IMR-90 (cell line): ENCODE results near the gene FSTL5. TPM values are rescaled to one million over a fixed set of nuclear protein-coding genes. Genes with fewer than 3 reads are reported as not detected.

Experiments used
- ATAC-seq: fragments of 200-7000 bp; cut with Tn5 transposase; 2 replicates; pipeline ENCODE4 v1.9.1; 2020; ENCODE audit warnings: low read depth, mild to moderate bottlenecking, moderate library complexity
- BruUV-seq: library from RNA; stranded (reverse); fragments of 400-500 nt; replicated peaks from 2 replicates; lab custom pipeline; 2021; lab: Mats Ljungman, UMichigan
- CTCF ChIA-PET: fragments of 300-600 bp; formaldehyde crosslinking; extraction: SDS; loops from one replicate; lab custom pipeline; 2021; ENCODE audit warnings: antibody characterized with exemption; lab: Yijun Ruan, JAX
- POLR2A ChIA-PET: fragments of 300-600 bp; sonication (Branson Sonifier 250); formaldehyde crosslinking; loops from one replicate; lab custom pipeline; 2022; ENCODE audit warnings: antibody characterized with exemption; ENCODE audit not compliant: unreplicated experiment; lab: Charles Lee
- DNase-seq: peaks from one replicate; pipeline ENCODE4 v3.0.0; 2013
- H2AFZ ChIP-seq: replicated peaks from 2 replicates; pipeline ENCODE3; 2013; ENCODE audit warnings: low read length, mild to moderate bottlenecking; ENCODE audit not compliant: poor library complexity
- H2AK5ac ChIP-seq: 2 replicates; pipeline ENCODE4 v1.6.1; 2013; ENCODE audit warnings: low read depth, low read length, inconsistent platforms
- H2AK9ac ChIP-seq: replicated peaks from 2 replicates; pipeline ENCODE3; 2013; ENCODE audit warnings: mild to moderate bottlenecking, low read depth, low read length, moderate library complexity; ENCODE audit not compliant: poor library complexity
- H2BK120ac ChIP-seq: 2 replicates; pipeline ENCODE4 v1.6.1; 2013; ENCODE audit warnings: low read depth, low read length, inconsistent platforms
- H2BK15ac ChIP-seq: 3 replicates; pipeline ENCODE4 v1.6.1; 2013; ENCODE audit warnings: low read depth, low read length, inconsistent platforms
- H2BK20ac ChIP-seq: 2 replicates; pipeline ENCODE4 v1.6.1; 2013; ENCODE audit warnings: low read depth, mild to moderate bottlenecking, inconsistent platforms, low read length, moderate library complexity
- H2BK5ac ChIP-seq: 2 replicates; pipeline ENCODE4 v1.6.1; 2013; ENCODE audit warnings: mild to moderate bottlenecking, low read depth, low read length, inconsistent platforms; ENCODE audit not compliant: poor library complexity, severe bottlenecking
- H3K14ac ChIP-seq: replicated peaks from 2 replicates; pipeline ENCODE4 v1.6.1; 2013; ENCODE audit warnings: low read depth, low read length, inconsistent platforms
- H3K18ac ChIP-seq: 2 replicates; pipeline ENCODE4 v1.6.1; 2013; ENCODE audit warnings: low read depth, low read length, control low read depth
- H3K23ac ChIP-seq: 2 replicates; pipeline ENCODE4 v1.6.1; 2013; ENCODE audit warnings: low read depth, low read length, inconsistent platforms
- H3K27ac ChIP-seq: 2 replicates; pipeline ENCODE4 v1.5.1; 2013; ENCODE audit warnings: mild to moderate bottlenecking, control low read depth, low read length; ENCODE audit not compliant: insufficient read depth
- H3K27me3 ChIP-seq: 2 replicates; pipeline ENCODE4 v1.6.1; 2013; ENCODE audit warnings: low read length; ENCODE audit not compliant: control insufficient read depth, insufficient read depth
- H3K36me3 ChIP-seq: 2 replicates; pipeline ENCODE4 v1.6.1; 2013; ENCODE audit warnings: low read length, mixed read lengths; ENCODE audit not compliant: control insufficient read depth, insufficient read depth
- H3K4ac ChIP-seq: 2 replicates; pipeline ENCODE4 v1.6.1; 2013; ENCODE audit warnings: low read depth, low read length, inconsistent platforms
- H3K4me1 ChIP-seq: 2 replicates; pipeline ENCODE4 v1.6.1; 2013; ENCODE audit warnings: low read length, mixed read lengths; ENCODE audit not compliant: control insufficient read depth, insufficient read depth
- H3K4me2 ChIP-seq: 2 replicates; pipeline ENCODE4 v1.6.1; 2013; ENCODE audit warnings: low read depth, mild to moderate bottlenecking, control low read depth, low read length, moderate library complexity
- H3K4me3 ChIP-seq: 2 replicates; pipeline ENCODE4 v1.5.1; 2013; ENCODE audit warnings: low read depth, mild to moderate bottlenecking, control low read depth, low read length, moderate library complexity; ENCODE audit not compliant: insufficient read depth
- H3K56ac ChIP-seq: 2 replicates; pipeline ENCODE4 v1.6.1; 2013; ENCODE audit warnings: low read length, inconsistent platforms; ENCODE audit not compliant: insufficient read depth; ENCODE audit errors: extremely low read depth
- H3K79me1 ChIP-seq, 2 experiments: 2 replicates each; pipeline ENCODE4 v1.6.1; 2013; ENCODE audit warnings: low read length in 2 of 2, inconsistent platforms in 1 of 2, low read depth in 1 of 2
- H3K9ac ChIP-seq: 2 replicates; pipeline ENCODE4 v1.6.1; 2013; ENCODE audit warnings: low read depth, low read length, control low read depth
- H3K9me1 ChIP-seq: 2 replicates; pipeline ENCODE4 v1.6.1; 2013; ENCODE audit warnings: low read length, inconsistent platforms; ENCODE audit not compliant: insufficient read depth
- H3K9me3 ChIP-seq: 2 replicates; pipeline ENCODE4 v1.6.1; 2013; ENCODE audit warnings: low read length; ENCODE audit not compliant: control insufficient read depth, insufficient read depth
- H4K20me1 ChIP-seq: 2 replicates; pipeline ENCODE4 v1.6.1; 2013; ENCODE audit warnings: low read length, inconsistent platforms; ENCODE audit not compliant: insufficient read depth
- H4K5ac ChIP-seq: 2 replicates; pipeline ENCODE4 v1.6.1; 2013; ENCODE audit warnings: mild to moderate bottlenecking, low read depth, low read length, control low read depth
- H4K8ac ChIP-seq, 2 experiments: 2 replicates each; pipeline ENCODE4 v1.6.1; 2013; ENCODE audit warnings: low read depth in 2 of 2, low read length in 2 of 2, control low read depth in 1 of 2, inconsistent platforms in 1 of 2
- H4K91ac ChIP-seq: 2 replicates; pipeline ENCODE4 v1.6.1; 2013; ENCODE audit warnings: low read depth, low read length, inconsistent platforms; ENCODE audit not compliant: insufficient read depth
- BHLHE40 ChIP-seq: fragments of 150-350 bp; IDR thresholded peaks from 2 replicates; pipeline ENCODE4 v1.6.1; 2016; ENCODE audit warnings: mild to moderate bottlenecking, low read depth, low read length
- CEBPB ChIP-seq: IDR thresholded peaks from 2 replicates; pipeline ENCODE4 v1.6.1; 2012; ENCODE audit warnings: low read depth, low read length, improper control_type of control experiment
- CHD1 ChIP-seq: IDR thresholded peaks from 2 replicates; pipeline ENCODE4 v1.6.1; 2012; ENCODE audit warnings: low read depth, low read length, improper control_type of control experiment
- FOS ChIP-seq: fragments of 150-350 bp; IDR thresholded peaks from 2 replicates; pipeline ENCODE4 v1.6.1; 2016; ENCODE audit warnings: low read depth, low read length
- MAFK ChIP-seq: IDR thresholded peaks from 2 replicates; pipeline ENCODE4 v1.6.1; 2012; ENCODE audit warnings: low read depth, low read length, improper control_type of control experiment
- MAZ ChIP-seq: IDR thresholded peaks from 2 replicates; pipeline ENCODE4 v1.6.1; 2012; ENCODE audit warnings: low read depth, mild to moderate bottlenecking, low read length, improper control_type of control experiment, moderate library complexity, borderline replicate concordance
- MXI1 ChIP-seq: IDR thresholded peaks from 2 replicates; pipeline ENCODE4 v1.6.1; 2012; ENCODE audit warnings: low read depth, mild to moderate bottlenecking, low read length, moderate library complexity, borderline replicate concordance
- NFE2L2 ChIP-seq: fragments of 150-350 bp; IDR thresholded peaks from 2 replicates; pipeline ENCODE4 v1.6.1; 2016; ENCODE audit warnings: low read depth, mild to moderate bottlenecking, low read length
- POLR2A ChIP-seq: IDR thresholded peaks from 2 replicates; pipeline ENCODE4 v1.6.1; 2012; ENCODE audit warnings: mild to moderate bottlenecking, low read depth, low read length
- RAD21 ChIP-seq: IDR thresholded peaks from 2 replicates; pipeline ENCODE4 v1.6.1; 2012; ENCODE audit warnings: low read length, improper control_type of control experiment
- RCOR1 ChIP-seq: IDR thresholded peaks from 2 replicates; pipeline ENCODE4 v1.6.1; 2012; ENCODE audit warnings: mild to moderate bottlenecking, low read length, improper control_type of control experiment; ENCODE audit not compliant: insufficient replicate concordance
- RFX5 ChIP-seq: IDR thresholded peaks from 2 replicates; pipeline ENCODE4 v1.8.0; 2012; ENCODE audit warnings: low read depth, mild to moderate bottlenecking, low read length, moderate library complexity
- SMC3 ChIP-seq: fragments of 150-350 bp; IDR thresholded peaks from 2 replicates; pipeline ENCODE4 v1.6.1; 2016; ENCODE audit warnings: low read depth, mild to moderate bottlenecking, antibody characterized with exemption, low read length, moderate library complexity
- USF2 ChIP-seq: fragments of 150-350 bp; IDR thresholded peaks from 2 replicates; pipeline ENCODE4 v1.6.1; 2017; ENCODE audit warnings: mild to moderate bottlenecking, antibody characterized with exemption, low read length, low read depth
- WGBS, 2 experiments: methylation state at CpG; one replicate each; pipeline versions ENCODE4 v1.1.5 to v1.1.7; 2013; ENCODE audit warnings: missing lambda C conversion rate in 2 of 2; ENCODE audit not compliant: insufficient read length in 1 of 2; ENCODE audit errors: extremely low coverage in 2 of 2; 5-methylcytosine and 5-hydroxymethylcytosine counted together
- dilution Hi-C: fragments of 300-500 bp; cut with HindIII; formaldehyde crosslinking; loops from one replicate; pipeline ENCODE4 v1.14.3; 2018; ENCODE audit warnings: low sequenced_read_pairs; ENCODE audit not compliant: unreplicated experiment
- in situ Hi-C: fragments of 300-500 bp; cut with MboI; formaldehyde crosslinking; loops from 3 replicates; pipeline ENCODE4 v1.14.3; 2019; ENCODE audit warnings: low sequenced_read_pairs, inconsistent platforms, mixed read lengths
- intact Hi-C: fragments of 100-400 bp; cut with micrococcal nuclease; formaldehyde crosslinking; loops from 2 replicates; pipeline ENCODE4 v1.10.0; 2022
- polyA plus RNA-seq, 3 experiments: library from polyadenylated mRNA; depleted of rRNA; stranded (reverse); fragments of >200 nt; gene quantifications; 2 replicates each; pipeline ENCODE4 v1.2.3, GENCODE V29; 2012; ENCODE audit warnings: low replicate concordance in 1 of 3
- total RNA-seq: library from RNA; depleted of rRNA; stranded (reverse); fragments of >200 nt; gene quantifications from 2 replicates; pipeline ENCODE4 v1.2.3, GENCODE V29; 2012
- TF ChIP-seq, protein P1 (sequence below): conservative IDR thresholded peaks from 2 replicates; pipeline ENCODE4 v1.5.1; 2012; ENCODE audit warnings: mild to moderate bottlenecking, low read depth, low read length, improper control_type of control experiment
- TF ChIP-seq, protein P2 (sequence below): fragments of 150-350 bp; IDR thresholded peaks from 2 replicates; pipeline ENCODE4 v1.6.1; 2016; ENCODE audit warnings: low read depth, mild to moderate bottlenecking, low read length, moderate library complexity, borderline replicate concordance

Gene FSTL5
- total and polyA plus RNA-seq, 2 of the 4 experiments (the other 2 are of a cell fraction): under 0.01 TPM; not detected in 1

DNA sequence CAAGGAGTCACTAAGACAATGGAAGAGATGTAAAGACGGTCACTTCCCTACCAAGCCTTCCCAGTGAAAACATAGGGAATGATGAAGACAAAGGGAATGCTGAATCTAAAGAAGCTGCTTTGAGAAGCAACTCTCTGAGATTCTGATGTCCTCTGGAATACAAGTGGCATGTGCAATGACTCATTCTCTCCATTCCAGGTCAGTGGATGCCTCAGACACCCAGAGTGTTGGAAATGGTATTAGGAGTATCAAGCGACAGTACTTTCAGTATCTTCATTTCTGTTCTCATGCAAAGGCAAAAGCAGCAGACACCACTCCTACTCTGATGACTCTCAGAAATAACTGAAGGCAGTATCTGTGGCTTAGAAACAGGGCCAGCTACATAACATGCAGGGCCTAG lies 102.6 kb downstream of the FSTL5 start:
- Histone ChIP-seq H3K9ac (no peak overlapping the region), H2AK5ac (no peak overlapping the region), H3K4me3 (no peak overlapping the region), H3K9me3 (no peaks in the 10 kb centered on the region), H4K5ac (no peak overlapping the region), H3K4ac (no peak overlapping the region), H2BK20ac (no peak overlapping the region), H3K4me2 (no peak overlapping the region), H4K8ac (no peak overlapping the region), H2BK120ac (no peak overlapping the region), H3K36me3 (no peaks in the 10 kb centered on the region), H3K27ac (no peak overlapping the region), H2AFZ (no peak overlapping the region), H3K4me1 (no peaks in the 10 kb centered on the region), H2BK15ac (no peak overlapping the region), H4K91ac (no peak overlapping the region), H3K18ac (no peak overlapping the region), H3K23ac (no peak overlapping the region), H2AK9ac (no peak overlapping the region), H2BK5ac (no peak overlapping the region), H3K27me3 (no peaks in the 10 kb centered on the region), H4K20me1 (no peaks in the 10 kb centered on the region), H3K79me1 (no peaks in the 10 kb centered on the region), H3K14ac (no peak overlapping the region), H3K9me1 (no peaks in the 10 kb centered on the region), H3K56ac (no peak overlapping the region)
- intact Hi-C loops (no loop called here), in situ Hi-C loops (no loop called here), dilution Hi-C loops (no loop called here)
- WGBS, 2 experiments: no CpG with 5 or more reads among the region's 2 CpGs
- DNase-seq (no peak), ATAC-seq (no peak)
- BruUV-seq: no TSS peak
- TF ChIP-seq CEBPB (no peak), RAD21 (no peak), RFX5 (no peak), CHD1 (no peak), RCOR1 (no peak), BHLHE40 (no peak), FOS (no peak), MXI1 (no peak), MAZ (no peak), USF2 (no peak), POLR2A (no peak), SMC3 (no peak), MAFK (no peak), NFE2L2 (no peak)
- TF ChIP-seq, protein P1, sequence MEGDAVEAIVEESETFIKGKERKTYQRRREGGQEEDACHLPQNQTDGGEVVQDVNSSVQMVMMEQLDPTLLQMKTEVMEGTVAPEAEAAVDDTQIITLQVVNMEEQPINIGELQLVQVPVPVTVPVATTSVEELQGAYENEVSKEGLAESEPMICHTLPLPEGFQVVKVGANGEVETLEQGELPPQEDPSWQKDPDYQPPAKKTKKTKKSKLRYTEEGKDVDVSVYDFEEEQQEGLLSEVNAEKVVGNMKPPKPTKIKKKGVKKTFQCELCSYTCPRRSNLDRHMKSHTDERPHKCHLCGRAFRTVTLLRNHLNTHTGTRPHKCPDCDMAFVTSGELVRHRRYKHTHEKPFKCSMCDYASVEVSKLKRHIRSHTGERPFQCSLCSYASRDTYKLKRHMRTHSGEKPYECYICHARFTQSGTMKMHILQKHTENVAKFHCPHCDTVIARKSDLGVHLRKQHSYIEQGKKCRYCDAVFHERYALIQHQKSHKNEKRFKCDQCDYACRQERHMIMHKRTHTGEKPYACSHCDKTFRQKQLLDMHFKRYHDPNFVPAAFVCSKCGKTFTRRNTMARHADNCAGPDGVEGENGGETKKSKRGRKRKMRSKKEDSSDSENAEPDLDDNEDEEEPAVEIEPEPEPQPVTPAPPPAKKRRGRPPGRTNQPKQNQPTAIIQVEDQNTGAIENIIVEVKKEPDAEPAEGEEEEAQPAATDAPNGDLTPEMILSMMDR: no peak
- TF ChIP-seq, protein P2, sequence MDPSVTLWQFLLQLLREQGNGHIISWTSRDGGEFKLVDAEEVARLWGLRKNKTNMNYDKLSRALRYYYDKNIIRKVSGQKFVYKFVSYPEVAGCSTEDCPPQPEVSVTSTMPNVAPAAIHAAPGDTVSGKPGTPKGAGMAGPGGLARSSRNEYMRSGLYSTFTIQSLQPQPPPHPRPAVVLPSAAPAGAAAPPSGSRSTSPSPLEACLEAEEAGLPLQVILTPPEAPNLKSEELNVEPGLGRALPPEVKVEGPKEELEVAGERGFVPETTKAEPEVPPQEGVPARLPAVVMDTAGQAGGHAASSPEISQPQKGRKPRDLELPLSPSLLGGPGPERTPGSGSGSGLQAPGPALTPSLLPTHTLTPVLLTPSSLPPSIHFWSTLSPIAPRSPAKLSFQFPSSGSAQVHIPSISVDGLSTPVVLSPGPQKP: no peak
- ChIA-PET CTCF (no interaction called here), POLR2A (no interaction called here)
